ENCODE data around the gene TRIM2.

Gene TRIM2

DNA sequence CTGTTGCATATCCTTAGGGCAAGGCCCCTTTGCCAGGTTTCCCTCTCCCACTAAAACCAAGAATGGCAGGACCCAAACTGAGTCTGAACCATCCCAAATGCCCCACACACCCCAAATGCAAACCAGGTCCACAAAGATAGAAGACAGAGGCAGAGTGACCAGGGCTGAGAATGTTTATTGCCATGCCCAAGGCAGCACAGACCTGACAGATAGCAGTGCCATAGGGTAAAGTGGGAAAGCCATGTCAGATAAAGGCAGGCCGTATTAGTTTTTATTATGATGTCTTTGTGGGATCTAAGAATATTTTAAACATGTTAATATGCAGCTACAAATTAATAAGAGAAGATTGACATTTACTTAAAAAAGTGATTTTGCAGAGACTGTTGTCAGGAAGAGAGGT lies 110.7 kb downstream of the TRIM2 start:
- H3K27ac ChIP-seq (ENCODE audit: low read depth, low read length), result no peak overlapping the region
- no peaks in the 10 kb centered on the region for H3K79me2 ChIP-seq (ENCODE audit: control insufficient read depth, low read length)
- TF ChIP-seq EZH2phosphoT487 (IDR thresholded peaks at IDR 0.05; ENCODE audit: borderline replicate concordance, low read length), result no peak
- TF ChIP-seq, protein P1, sequence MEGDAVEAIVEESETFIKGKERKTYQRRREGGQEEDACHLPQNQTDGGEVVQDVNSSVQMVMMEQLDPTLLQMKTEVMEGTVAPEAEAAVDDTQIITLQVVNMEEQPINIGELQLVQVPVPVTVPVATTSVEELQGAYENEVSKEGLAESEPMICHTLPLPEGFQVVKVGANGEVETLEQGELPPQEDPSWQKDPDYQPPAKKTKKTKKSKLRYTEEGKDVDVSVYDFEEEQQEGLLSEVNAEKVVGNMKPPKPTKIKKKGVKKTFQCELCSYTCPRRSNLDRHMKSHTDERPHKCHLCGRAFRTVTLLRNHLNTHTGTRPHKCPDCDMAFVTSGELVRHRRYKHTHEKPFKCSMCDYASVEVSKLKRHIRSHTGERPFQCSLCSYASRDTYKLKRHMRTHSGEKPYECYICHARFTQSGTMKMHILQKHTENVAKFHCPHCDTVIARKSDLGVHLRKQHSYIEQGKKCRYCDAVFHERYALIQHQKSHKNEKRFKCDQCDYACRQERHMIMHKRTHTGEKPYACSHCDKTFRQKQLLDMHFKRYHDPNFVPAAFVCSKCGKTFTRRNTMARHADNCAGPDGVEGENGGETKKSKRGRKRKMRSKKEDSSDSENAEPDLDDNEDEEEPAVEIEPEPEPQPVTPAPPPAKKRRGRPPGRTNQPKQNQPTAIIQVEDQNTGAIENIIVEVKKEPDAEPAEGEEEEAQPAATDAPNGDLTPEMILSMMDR (IDR thresholded peaks at IDR 0.05; ENCODE audit: low read depth, low read length, poor library complexity, severe bottlenecking), result no peak
- H3K4me3 ChIP-seq (ENCODE audit: low read length), result no peak overlapping the region
- no peaks in the 10 kb centered on the region for H3K9me2 ChIP-seq (replicated peaks; ENCODE audit: control insufficient read depth, low read length)
- peaks cover 3% of the 10 kb centered on the region; the same call in 1 of the 2 replicates for H3F3A ChIP-seq (ENCODE audit: control insufficient read depth, insufficient read depth)
- H3K9me3 ChIP-seq (ENCODE audit: control insufficient read depth, insufficient read depth, low read length), result no peaks in the 10 kb centered on the region
- H4K20me1 ChIP-seq (ENCODE audit: control insufficient read depth, insufficient read depth, low read depth, low read length), result no peaks in the 10 kb centered on the region
- 0 out of 2 replicates have a peak, but pooled peaks cover 6% of the 10 kb centered on the region for H3K27me3 ChIP-seq (ENCODE audit: control insufficient read depth, low read length)
- no peak overlapping the region for H3K4me2 ChIP-seq (ENCODE audit: low read length)
- no peaks in the 10 kb centered on the region for H3K36me3 ChIP-seq (ENCODE audit: control insufficient read depth, low read length)
- H3K4me1 ChIP-seq (ENCODE audit: control insufficient read depth, low read length), result peaks cover 9% of the 10 kb centered on the region

GRCh38 chr4:153318696-153319320 lies 114.6 kb downstream of the TRIM2 start:
- H3K4me2 ChIP-seq (ENCODE audit: low read length), result no peak overlapping the region
- TF ChIP-seq, protein P1 (IDR thresholded peaks at IDR 0.05; ENCODE audit: low read depth, low read length, poor library complexity, severe bottlenecking), result peak; percentile 80
- no peak for TF ChIP-seq EZH2phosphoT487 (IDR thresholded peaks at IDR 0.05; ENCODE audit: borderline replicate concordance, low read length)
- H3K4me1 ChIP-seq (ENCODE audit: control insufficient read depth, low read length), result peaks cover 23% of the 10 kb centered on the region
- H3K9me3 ChIP-seq (ENCODE audit: control insufficient read depth, insufficient read depth, low read length), result no peaks in the 10 kb centered on the region
- no peaks in the 10 kb centered on the region for H3K79me2 ChIP-seq (ENCODE audit: control insufficient read depth, low read length)
- no peaks in the 10 kb centered on the region for H4K20me1 ChIP-seq (ENCODE audit: control insufficient read depth, insufficient read depth, low read depth, low read length)
- H3K27ac ChIP-seq (ENCODE audit: low read depth, low read length), result no peak overlapping the region
- no peaks in the 10 kb centered on the region for H3K36me3 ChIP-seq (ENCODE audit: control insufficient read depth, low read length)
- peaks cover 5% of the 10 kb centered on the region; the same call in 1 of the 2 replicates for H3F3A ChIP-seq (ENCODE audit: control insufficient read depth, insufficient read depth)
- H3K4me3 ChIP-seq (ENCODE audit: low read length), result no peak overlapping the region
- no peaks in the 10 kb centered on the region for H3K27me3 ChIP-seq (ENCODE audit: control insufficient read depth, low read length)
- no peaks in the 10 kb centered on the region for H3K9me2 ChIP-seq (replicated peaks; ENCODE audit: control insufficient read depth, low read length)

GRCh38 chr4:153322791-153323190 lies 118.5 kb downstream of the TRIM2 start:
- H3K36me3 ChIP-seq (ENCODE audit: control insufficient read depth, low read length), result no peaks in the 10 kb centered on the region
- no peaks in the 10 kb centered on the region for H3K9me2 ChIP-seq (replicated peaks; ENCODE audit: control insufficient read depth, low read length)
- no peaks in the 10 kb centered on the region for H3K79me2 ChIP-seq (ENCODE audit: control insufficient read depth, low read length)
- no peak overlapping the region for H3K4me3 ChIP-seq (ENCODE audit: low read length)
- no peaks in the 10 kb centered on the region for H3K27me3 ChIP-seq (ENCODE audit: control insufficient read depth, low read length)
- H4K20me1 ChIP-seq (ENCODE audit: control insufficient read depth, insufficient read depth, low read depth, low read length), result no peaks in the 10 kb centered on the region
- no peak overlapping the region for H3K27ac ChIP-seq (ENCODE audit: low read depth, low read length)
- no peaks in the 10 kb centered on the region for H3K9me3 ChIP-seq (ENCODE audit: control insufficient read depth, insufficient read depth, low read length)
- peaks cover 8% of the 10 kb centered on the region for H3F3A ChIP-seq (ENCODE audit: control insufficient read depth, insufficient read depth)
- TF ChIP-seq, protein P1 (IDR thresholded peaks at IDR 0.05; ENCODE audit: low read depth, low read length, poor library complexity, severe bottlenecking), result no peak
- TF ChIP-seq EZH2phosphoT487 (IDR thresholded peaks at IDR 0.05; ENCODE audit: borderline replicate concordance, low read length), result no peak
- peaks cover 36% of the 10 kb centered on the region for H3K4me1 ChIP-seq (ENCODE audit: control insufficient read depth, low read length)
- H3K4me2 ChIP-seq (ENCODE audit: low read length), result peak overlapping the region; percentile 59

Measured in DOHH2 (cell line).